CD4-positive, alpha-beta memory T cell (primary cell): Measurements from ENCODE around the gene ELL2. TPM values are rescaled to one million over a fixed set of nuclear protein-coding genes. Genes with fewer than 3 reads are reported as not detected.

Experiments
- CTCF ChIA-PET: fragments of 350-600 bp; sonication (Branson Sonifier 250); formaldehyde crosslinking; loops from one replicate; lab custom pipeline; 2021; ENCODE audit warnings: inconsistent platforms; ENCODE audit not compliant: partially characterized antibody; lab: Charles Lee
- POLR2A ChIA-PET: fragments of 350-600 bp; sonication (Branson Sonifier 250); formaldehyde crosslinking; loops from one replicate; lab custom pipeline; 2021; ENCODE audit not compliant: partially characterized antibody; lab: Charles Lee
- DNase-seq, 5 donors: peaks; one replicate each; pipeline versions ENCODE4 v3.0.0 to v3.0.0-alpha.2; 2020 to 2022; ENCODE audit warnings: mixed read lengths in 1 of 5
- H3K27ac ChIP-seq: one replicate; pipeline ENCODE4 v1.7.0; 2013; ENCODE audit warnings: low read depth, low read length
- H3K27me3 ChIP-seq: 2 replicates; pipeline ENCODE4 v1.7.0; 2013; ENCODE audit warnings: mild to moderate bottlenecking, low read length, moderate library complexity; ENCODE audit not compliant: insufficient read depth
- H3K36me3 ChIP-seq: 2 replicates; pipeline ENCODE4 v1.7.0; 2013; ENCODE audit warnings: mild to moderate bottlenecking, low read length, moderate library complexity; ENCODE audit not compliant: insufficient read depth
- H3K4me1 ChIP-seq: 2 replicates; pipeline ENCODE4 v1.7.0; 2013; ENCODE audit warnings: mild to moderate bottlenecking, low read length, moderate library complexity; ENCODE audit not compliant: insufficient read depth
- H3K4me3 ChIP-seq, 2 donors: one replicate each; pipeline ENCODE4 v1.7.0; 2013; ENCODE audit warnings: low read length in 2 of 2, mild to moderate bottlenecking in 1 of 2
- H3K9me3 ChIP-seq, 2 donors: one replicate each; pipeline ENCODE4 v1.7.0; 2013; ENCODE audit warnings: low read length in 2 of 2, control low read depth in 1 of 2; ENCODE audit not compliant: control insufficient read depth in 1 of 2
- H3K27ac Mint-ChIP-seq, 7 donors: one replicate each; pipeline ENCODE4 v1.8.0; 2020 to 2021; ENCODE audit warnings: mixed read lengths in 7 of 7, mild to moderate bottlenecking in 6 of 7, inconsistent platforms in 3 of 7, moderate library complexity in 3 of 7
- H3K27me3 Mint-ChIP-seq, 2 donors: one replicate each; pipeline ENCODE4 v1.8.0; 2020 to 2021; ENCODE audit warnings: mixed read lengths in 2 of 2
- H3K36me3 Mint-ChIP-seq, 2 donors: one replicate each; pipeline ENCODE4 v1.8.0; 2020 to 2021; ENCODE audit warnings: mixed read lengths in 2 of 2, inconsistent platforms in 1 of 2, mild to moderate bottlenecking in 1 of 2
- H3K4me1 Mint-ChIP-seq, 4 donors: one replicate each; pipeline ENCODE4 v1.8.0; 2020 to 2021; ENCODE audit warnings: mixed read lengths in 4 of 4, mild to moderate bottlenecking in 1 of 4
- H3K4me3 Mint-ChIP-seq, 8 donors: one replicate each; pipeline ENCODE4 v1.8.0; 2020 to 2021; ENCODE audit warnings: mixed read lengths in 8 of 8, mild to moderate bottlenecking in 7 of 8, moderate library complexity in 6 of 8, inconsistent platforms in 3 of 8
- H3K9me3 Mint-ChIP-seq, 8 donors: one replicate each; pipeline ENCODE4 v1.8.0; 2020 to 2021; ENCODE audit warnings: mixed read lengths in 8 of 8, mild to moderate bottlenecking in 5 of 8, inconsistent platforms in 3 of 8, moderate library complexity in 1 of 8
- intact Hi-C: fragments of 100-400 bp; cut with micrococcal nuclease; formaldehyde crosslinking; loops from one replicate; pipeline ENCODE4 v1.15.1; 2023
- polyA plus RNA-seq, 2 donors: library from polyadenylated mRNA; unstranded; fragments of 300-500 nt; fragmentation: Illumina TruSeq; gene quantifications; one replicate each; pipeline ENCODE4 v1.2.3, GENCODE V29; 2021
- total RNA-seq, 2 experiments: library from RNA; stranded (reverse); gene quantifications; one replicate each; pipeline ENCODE4 v1.2.3, GENCODE V29; 2021

The ELL2 gene
- total and polyA plus RNA-seq, 4 experiments from 2014 or later, result 2.8 to 15.6 (median 9.3) TPM

DNA sequence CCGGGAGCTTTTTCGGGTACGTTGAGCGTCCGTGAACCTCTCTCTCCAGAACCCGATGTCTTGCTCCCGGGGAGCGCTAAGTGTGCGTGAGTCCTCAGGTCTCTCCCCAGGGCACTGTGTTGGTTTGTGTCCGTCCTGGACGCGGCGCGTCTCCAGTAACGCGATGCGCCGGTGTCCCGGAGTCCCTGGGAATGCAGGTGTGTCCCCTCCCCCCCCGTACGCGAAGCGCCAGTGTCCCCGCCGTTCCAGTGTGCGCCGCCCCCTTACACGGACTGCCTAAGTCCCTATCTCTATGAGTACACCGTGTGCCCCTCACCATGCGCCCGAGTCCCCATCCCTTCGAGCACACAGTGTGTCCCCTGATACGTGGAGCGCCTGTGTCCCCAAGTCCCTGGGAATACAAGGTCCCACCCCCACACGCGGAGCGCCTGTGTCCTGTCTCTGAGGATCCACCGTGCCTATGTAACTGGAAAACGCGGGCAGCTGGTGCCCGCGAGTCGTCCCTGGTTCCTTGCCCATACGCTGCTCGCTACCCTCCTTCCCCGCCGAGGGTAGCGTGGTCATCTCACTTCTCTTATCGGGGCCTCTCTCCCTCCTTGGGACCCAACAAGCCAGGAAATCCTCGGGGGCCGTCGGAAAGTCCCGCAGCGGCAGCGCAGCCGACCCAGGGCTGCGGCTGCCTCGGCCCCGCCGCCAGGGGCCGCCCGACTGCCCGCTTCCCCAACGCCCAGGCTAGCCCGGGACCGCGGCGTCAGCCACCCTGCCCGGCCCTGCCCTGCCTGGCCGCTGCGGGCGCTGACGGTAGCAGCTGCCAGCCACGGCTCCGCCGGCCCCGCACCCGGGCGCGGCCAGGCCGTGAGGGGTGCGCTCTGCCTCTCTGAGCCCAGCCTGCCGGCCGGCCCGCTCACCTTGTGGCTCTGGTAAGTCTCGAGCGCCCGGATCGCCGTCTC is 709 bp downstream of the ELL2 start:
- Mint-ChIP-seq H3K27me3 (peaks cover 0 to 3% of the 10 kb centered on the region in 2 donors), H3K36me3 (peaks cover 0 to 12% of the 10 kb centered on the region in 2 donors), H3K27ac (peak overlapping the region; percentile 98 to 99 (median 99)), H3K4me3 (peak overlapping the region; percentile 94 to 98 (median 96)), H3K4me1 (peaks cover 24 to 51% (median 38%) of the 10 kb centered on the region in 4 donors), H3K9me3 (peaks cover 0 to 2% (median 0%) of the 10 kb centered on the region in 8 donors)
- no peaks in the 10 kb centered on the region for H3K9me3 ChIP-seq
- no peaks in the 10 kb centered on the region for H3K36me3 ChIP-seq
- CTCF ChIA-PET, result interaction anchor here (0.7 to 2.6 kb wide), 12 partner anchors 8 to 377 kb away, joined by 3 to 7 read pairs (median 4); no protein-coding TSS in a partner anchor
- H3K27me3 ChIP-seq, result no peaks in the 10 kb centered on the region
- peak overlapping the region; percentile 43 to 81 for H3K4me3 ChIP-seq
- DNase-seq, result peak; percentile 70 to 77 (median 76)
- intact Hi-C loops, result loop anchor here (1.0 to 10.0 kb wide), 9 partner anchors 176 to 1222 kb away; partner anchors contain the start of genes CAST, GPR150, RFESD and RIOK2
- peaks cover 29% of the 10 kb centered on the region for H3K4me1 ChIP-seq
- POLR2A ChIA-PET, result interaction anchor here (1.0 to 3.8 kb wide), 7 partner anchors 14 to 701 kb away, joined by 3 to 19 read pairs (median 4); partner anchors contain the start of gene CAST
- H3K27ac ChIP-seq, result peak overlapping the region; percentile 83

DNA sequence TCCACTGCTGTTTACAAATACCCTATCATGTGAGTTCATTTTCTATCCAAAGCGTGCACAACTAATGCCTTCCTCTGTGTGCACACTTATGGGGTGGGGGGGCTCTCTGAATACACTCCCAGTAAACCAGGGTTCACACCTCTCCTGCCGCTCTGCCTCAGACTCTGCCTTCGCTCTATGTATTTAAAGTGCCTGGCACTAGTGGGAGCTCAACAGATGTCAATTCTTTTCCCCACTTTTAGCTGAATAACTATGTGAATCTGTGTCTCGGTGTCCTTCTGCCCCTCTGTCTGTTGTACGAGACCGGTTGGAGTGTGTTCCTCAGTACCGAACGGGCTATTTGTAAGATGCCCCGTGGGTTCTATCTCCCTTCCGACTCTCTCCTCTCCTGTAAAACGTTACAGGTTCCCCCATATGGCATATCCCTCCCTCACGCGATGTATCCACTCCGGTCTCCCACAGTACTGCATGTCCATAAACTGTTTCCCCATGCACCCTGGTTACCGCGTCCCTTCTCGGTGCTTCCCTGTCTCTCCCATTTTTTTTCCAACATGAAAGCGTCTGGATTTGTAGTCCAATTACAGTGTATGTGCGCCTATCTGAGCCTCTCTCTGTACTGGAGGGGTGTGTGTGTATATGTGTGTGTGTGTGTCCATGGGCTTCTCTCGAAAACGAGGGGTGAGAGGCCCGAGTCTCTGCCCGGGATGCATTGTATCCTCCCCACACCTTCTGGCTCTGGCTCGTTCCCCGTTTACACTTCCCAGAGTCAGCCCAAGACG is 1.6 kb downstream of the ELL2 start:
- peak in 3 of 5 donors; percentile 11 to 42 (median 21) for DNase-seq
- Mint-ChIP-seq H3K4me3 (peak overlapping the region; percentile 93 to 98 (median 96)), H3K4me1 (peaks cover 24 to 51% (median 38%) of the 10 kb centered on the region in 4 donors), H3K9me3 (peaks cover 0 to 2% (median 0%) of the 10 kb centered on the region in 8 donors), H3K36me3 (peaks cover 0 to 12% of the 10 kb centered on the region in 2 donors), H3K27ac (peak overlapping the region; percentile 90 to 99 (median 97)), H3K27me3 (peaks cover 0 to 3% of the 10 kb centered on the region in 2 donors)
- Histone ChIP-seq H3K4me1 (peaks cover 29% of the 10 kb centered on the region), H3K36me3 (no peaks in the 10 kb centered on the region), H3K27ac (peak overlapping the region; percentile 83), H3K9me3 (no peaks in the 10 kb centered on the region), H3K27me3 (no peaks in the 10 kb centered on the region), H3K4me3 (peak overlapping the region; percentile 43 to 81)
- intact Hi-C loops, result loop anchor here (5.0 to 10.0 kb wide), 6 partner anchors 175 to 702 kb away; partner anchors contain the start of genes CAST, GPR150 and RFESD
- ChIA-PET CTCF (interaction anchor here (0.5 to 1.5 kb wide), 4 partner anchors 16 to 377 kb away, joined by 3 read pairs; no protein-coding TSS in a partner anchor), POLR2A (interaction anchor here (1.2 to 3.8 kb wide), 4 partner anchors 13 to 702 kb away, joined by 3 to 19 read pairs (median 4); partner anchors contain the start of gene CAST)

- H3K4me3 ChIP-seq, result no peak overlapping the region
- peak in 2 of 5 donors; percentile 3 to 5 for DNase-seq
- CTCF ChIA-PET, result interaction anchor here (0.5 to 1.2 kb wide), 3 partner anchors 28 to 377 kb away, joined by 3 read pairs; no protein-coding TSS in a partner anchor
- intact Hi-C loops, result no loop called here
- peak overlapping the region in 4 of 7 donors; percentile 5 to 99 (median 26) for H3K27ac Mint-ChIP-seq
- no peak overlapping the region for H3K27ac ChIP-seq
- H3K4me1 Mint-ChIP-seq, result peaks cover 26 to 55% (median 39%) of the 10 kb centered on the region in 4 donors
- no peaks in the 10 kb centered on the region for H3K36me3 ChIP-seq
- POLR2A ChIA-PET, result no interaction called here
- peaks cover 29% of the 10 kb centered on the region for H3K4me1 ChIP-seq
- H3K9me3 ChIP-seq, result no peaks in the 10 kb centered on the region
- peaks cover 0 to 12% of the 10 kb centered on the region in 2 donors for H3K36me3 Mint-ChIP-seq
- peaks cover 0 to 3% of the 10 kb centered on the region in 2 donors for H3K27me3 Mint-ChIP-seq
- peaks cover 0 to 2% (median 0%) of the 10 kb centered on the region in 8 donors for H3K9me3 Mint-ChIP-seq
- H3K4me3 Mint-ChIP-seq, result peak overlapping the region; percentile 2 to 98 (median 58)
- H3K27me3 ChIP-seq, result no peaks in the 10 kb centered on the region
Measured at GRCh38 chr5:95959051-95959887, 2.4 kb downstream of the ELL2 start.

- POLR2A ChIA-PET, result interaction anchor here (1.3 kb wide), 1 partner anchor 149 kb away, joined by 3 read pairs; no protein-coding TSS in a partner anchor
- peaks cover 26 to 55% (median 40%) of the 10 kb centered on the region in 4 donors for H3K4me1 Mint-ChIP-seq
Measured at GRCh38 chr5:95958310-95959014, 3.2 kb downstream of the ELL2 start.

GRCh38 chr5:95957561-95958203 is 4.0 kb downstream of the ELL2 start:
- H3K36me3 ChIP-seq, result no peaks in the 10 kb centered on the region
- no peaks in the 10 kb centered on the region for H3K27me3 ChIP-seq
- H3K4me3 Mint-ChIP-seq, result peak overlapping the region in 1 of 8 donors; percentile 18
- intact Hi-C loops, result no loop called here
- peaks cover 0 to 2% (median 0%) of the 10 kb centered on the region in 8 donors for H3K9me3 Mint-ChIP-seq
- H3K27ac Mint-ChIP-seq, result peak overlapping the region in 2 of 7 donors; percentile 15 to 22
- no peaks in the 10 kb centered on the region for H3K9me3 ChIP-seq
- no peak for DNase-seq
- peaks cover 26% of the 10 kb centered on the region for H3K4me1 ChIP-seq
- H3K27ac ChIP-seq, result no peak overlapping the region
- ChIA-PET CTCF (no interaction called here), POLR2A (interaction anchor here (1.3 kb wide), 1 partner anchor 149 kb away, joined by 3 read pairs; no protein-coding TSS in a partner anchor)
- peaks cover 0 to 3% of the 10 kb centered on the region in 2 donors for H3K27me3 Mint-ChIP-seq
- H3K4me3 ChIP-seq, result no peak overlapping the region
- H3K36me3 Mint-ChIP-seq, result peaks cover 0 to 12% of the 10 kb centered on the region in 2 donors
- peaks cover 26 to 52% (median 39%) of the 10 kb centered on the region in 4 donors for H3K4me1 Mint-ChIP-seq

More at GRCh38 chr5:95958310-95959014, 3.2 kb downstream of the ELL2 start:
- Mint-ChIP-seq H3K27ac (peak overlapping the region in 1 of 7 donors; percentile 22), H3K4me3 (peak overlapping the region in 2 of 8 donors; percentile 18 to 26), H3K9me3 (peaks cover 0 to 2% (median 0%) of the 10 kb centered on the region in 8 donors), H3K36me3 (peaks cover 0 to 12% of the 10 kb centered on the region in 2 donors), H3K27me3 (peaks cover 0 to 3% of the 10 kb centered on the region in 2 donors)
- no peak overlapping the region for H3K4me3 ChIP-seq
- H3K9me3 ChIP-seq, result no peaks in the 10 kb centered on the region
- peaks cover 29% of the 10 kb centered on the region for H3K4me1 ChIP-seq
- CTCF ChIA-PET, result interaction anchor here (1.2 kb wide), 2 partner anchors 29 to 378 kb away, joined by 3 read pairs; no protein-coding TSS in a partner anchor
- no peaks in the 10 kb centered on the region for H3K36me3 ChIP-seq
- intact Hi-C loops, result no loop called here
- DNase-seq, result no peak
- no peak overlapping the region for H3K27ac ChIP-seq
- no peaks in the 10 kb centered on the region for H3K27me3 ChIP-seq
